AG04450 (cell line): ENCODE data around the gene KRTAP5-7. TPM values are rescaled to one million over a fixed set of nuclear protein-coding genes. Genes with fewer than 3 reads are reported as not detected.
"Not testable (repeated sequence)": the region's sequence is repeated elsewhere in the genome, so short reads cannot be mapped to it uniquely, and the experiment has no call there.

Source experiments
- CTCF ChIA-PET: fragments of 300-600, 350-600 bp; formaldehyde crosslinking; extraction: SDS; loops from one replicate; lab custom pipeline; 2022; ENCODE audit warnings: antibody characterized with exemption, inconsistent platforms; lab: Charles Lee
- POLR2A ChIA-PET: fragments of 350-600 bp; formaldehyde crosslinking; extraction: SDS; loops from one replicate; lab custom pipeline; 2021; ENCODE audit warnings: antibody characterized with exemption, inconsistent platforms; lab: Yijun Ruan, JAX
- DNase-seq: peaks from one replicate; pipeline ENCODE4 v3.0.0-alpha.2; 2011; ENCODE audit warnings: low read depth, low spot score
- H3K27ac ChIP-seq: one replicate; pipeline ENCODE4 v1.5.1; 2012; ENCODE audit warnings: low read depth, low read length, control low read depth
- H3K27me3 ChIP-seq: one replicate; pipeline ENCODE4 v1.6.0; 2012; ENCODE audit warnings: low read length; ENCODE audit not compliant: control insufficient read depth, insufficient read depth
- H3K4me3 ChIP-seq: 2 replicates; pipeline ENCODE4 v1.5.1; 2011; ENCODE audit warnings: mild to moderate bottlenecking, low read depth, low read length, control low read depth
- H3K9me3 ChIP-seq: 2 replicates; pipeline ENCODE4 v1.5.1; 2012; ENCODE audit warnings: low read length; ENCODE audit not compliant: control insufficient read depth, insufficient read depth
- polyA plus RNA-seq: library from polyadenylated mRNA; depleted of rRNA; stranded (reverse); fragments of >200 nt; gene quantifications from 2 replicates; pipeline ENCODE4 v1.2.3, GENCODE V29; 2011
- TF ChIP-seq, protein P1 (sequence below): IDR thresholded peaks from 2 replicates; pipeline ENCODE4 v1.5.1; 2011; ENCODE audit warnings: low read depth, low read length, control low read depth, inconsistent platforms

KRTAP5-7 gene
- polyA plus RNA-seq, 1 experiment = not detected

DNA sequence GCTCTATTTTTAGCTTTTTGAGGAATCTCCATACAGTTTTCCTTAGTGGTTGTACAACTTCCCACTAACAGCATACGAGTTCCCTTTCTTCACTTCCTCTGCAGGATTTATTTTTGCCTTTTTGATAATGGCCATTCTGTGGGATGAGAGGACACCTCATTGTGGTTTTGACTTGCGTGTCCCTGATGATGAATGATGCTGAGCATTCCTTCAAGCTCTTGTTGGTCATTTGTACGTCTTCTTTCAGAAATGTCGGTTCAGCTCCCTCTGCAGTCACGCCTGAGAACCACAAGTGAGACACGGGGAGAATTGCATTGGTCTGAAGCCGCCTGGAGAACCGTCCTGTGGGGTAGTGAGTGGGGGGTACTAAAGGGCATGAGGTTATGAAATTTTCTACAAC, 36.3 kb downstream of the KRTAP5-7 start:
- ChIA-PET CTCF (interaction anchor here (0.8 kb wide), 1 partner anchor 181 kb away, joined by 3 read pairs; no protein-coding TSS in a partner anchor), POLR2A (no interaction called here)
- Histone ChIP-seq H3K4me3 (no peak overlapping the region), H3K27ac (no peak overlapping the region), H3K27me3 (peaks cover 6% of the 10 kb centered on the region), H3K9me3 (no peaks in the 10 kb centered on the region)
- TF ChIP-seq, protein P1, sequence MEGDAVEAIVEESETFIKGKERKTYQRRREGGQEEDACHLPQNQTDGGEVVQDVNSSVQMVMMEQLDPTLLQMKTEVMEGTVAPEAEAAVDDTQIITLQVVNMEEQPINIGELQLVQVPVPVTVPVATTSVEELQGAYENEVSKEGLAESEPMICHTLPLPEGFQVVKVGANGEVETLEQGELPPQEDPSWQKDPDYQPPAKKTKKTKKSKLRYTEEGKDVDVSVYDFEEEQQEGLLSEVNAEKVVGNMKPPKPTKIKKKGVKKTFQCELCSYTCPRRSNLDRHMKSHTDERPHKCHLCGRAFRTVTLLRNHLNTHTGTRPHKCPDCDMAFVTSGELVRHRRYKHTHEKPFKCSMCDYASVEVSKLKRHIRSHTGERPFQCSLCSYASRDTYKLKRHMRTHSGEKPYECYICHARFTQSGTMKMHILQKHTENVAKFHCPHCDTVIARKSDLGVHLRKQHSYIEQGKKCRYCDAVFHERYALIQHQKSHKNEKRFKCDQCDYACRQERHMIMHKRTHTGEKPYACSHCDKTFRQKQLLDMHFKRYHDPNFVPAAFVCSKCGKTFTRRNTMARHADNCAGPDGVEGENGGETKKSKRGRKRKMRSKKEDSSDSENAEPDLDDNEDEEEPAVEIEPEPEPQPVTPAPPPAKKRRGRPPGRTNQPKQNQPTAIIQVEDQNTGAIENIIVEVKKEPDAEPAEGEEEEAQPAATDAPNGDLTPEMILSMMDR = peak; percentile 41
- no peak for DNase-seq

DNA sequence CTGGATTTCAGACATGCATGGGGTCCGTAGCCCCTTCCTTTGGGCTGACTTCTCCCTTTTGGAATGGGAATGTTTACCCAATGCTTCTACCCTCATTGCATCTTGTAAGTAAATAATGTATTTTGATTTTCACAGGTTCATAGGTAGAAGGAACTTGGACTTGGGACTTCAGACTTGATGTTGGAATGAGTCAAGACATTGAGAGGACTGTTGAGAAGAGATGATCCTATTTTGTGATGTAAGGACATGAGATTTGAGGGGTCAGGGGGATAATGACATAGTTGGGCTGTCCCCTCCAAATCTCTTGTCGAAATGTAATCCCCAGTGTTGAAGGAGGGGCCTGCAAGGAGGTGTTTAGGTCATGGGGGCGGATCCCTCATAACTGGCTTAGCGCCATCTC, 37.4 kb downstream of the KRTAP5-7 start:
- Histone ChIP-seq H3K4me3 (no peak overlapping the region), H3K27me3 (peaks cover 2% of the 10 kb centered on the region), H3K27ac (no peak overlapping the region), H3K9me3 (no peaks in the 10 kb centered on the region)
- DNase-seq = no peak
- POLR2A ChIA-PET = no interaction called here
- TF ChIP-seq, protein P1 = no peak
- CTCF ChIA-PET = no interaction called here

DNA sequence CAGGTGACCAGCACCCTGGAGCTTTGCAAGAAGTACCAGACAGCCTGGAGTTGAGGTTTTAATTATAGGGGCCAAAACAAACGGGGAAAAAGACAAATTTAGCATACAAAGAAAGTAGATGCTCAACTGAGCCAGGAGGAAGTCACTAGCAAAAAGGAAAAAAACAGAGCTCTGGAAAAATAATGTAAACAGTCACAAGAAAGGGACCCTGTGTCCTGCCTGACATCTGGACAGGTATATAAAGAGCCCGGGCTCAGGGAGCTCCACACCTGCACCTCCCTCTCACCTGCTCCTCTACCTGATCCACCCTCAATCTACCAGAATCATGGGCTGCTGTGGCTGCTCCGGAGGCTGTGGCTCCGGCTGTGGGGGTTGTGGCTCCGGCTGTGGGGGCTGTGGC, 38.2 kb downstream of the KRTAP5-7 start, which contains the start of gene KRTAP5-10:
Gene KRTAP5-10 (plus strand): TSS at position 301 of the 400 bp plus-strand sequence. CDS start 25 bp downstream, at position 326.
- DNase-seq = no peak
- POLR2A ChIA-PET = no interaction called here
- Histone ChIP-seq H3K27ac (no peak within 1 kb of the TSS), H3K27me3 (peaks cover 2% of the 10 kb centered on the region), H3K4me3 (no peak within 1 kb of the TSS), H3K9me3 (no peaks in the 10 kb centered on the region)
- CTCF ChIA-PET = no interaction called here
- TF ChIP-seq, protein P1 = no peak

DNA sequence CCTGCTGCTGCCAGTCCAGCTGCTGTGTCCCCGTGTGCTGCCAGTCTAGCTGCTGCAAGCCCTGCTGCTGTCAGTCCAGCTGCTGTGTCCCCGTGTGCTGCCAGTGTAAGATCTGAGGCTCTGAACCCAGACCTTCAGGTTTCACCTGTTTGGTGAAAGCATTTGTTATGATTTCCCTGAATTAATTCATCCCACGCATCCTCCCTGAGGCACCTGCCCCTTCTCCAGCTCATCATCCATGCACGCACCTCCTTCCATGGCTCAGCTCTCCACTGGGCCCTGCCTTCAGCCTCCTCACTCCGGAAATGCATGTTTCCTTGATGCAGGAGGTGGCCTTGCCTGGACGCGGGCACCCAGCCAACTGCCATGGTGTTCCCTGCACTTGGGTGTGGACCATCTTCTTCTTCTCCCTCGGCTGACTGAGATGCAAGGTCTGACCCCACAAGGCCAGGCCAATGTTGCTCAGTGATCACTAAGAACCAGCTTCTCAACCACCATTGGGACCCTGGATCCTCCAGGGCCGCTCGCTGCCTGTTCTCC, 39.1 kb downstream of the KRTAP5-7 start:
- no peak overlapping the region for H3K27ac ChIP-seq
- no peak overlapping the region for H3K4me3 ChIP-seq
- ChIA-PET POLR2A (no interaction called here), CTCF (no interaction called here)
- H3K9me3 ChIP-seq = no peaks in the 10 kb centered on the region
- H3K27me3 ChIP-seq = peaks cover 2% of the 10 kb centered on the region
- no peak for DNase-seq
- TF ChIP-seq, protein P1 = no peak

DNA sequence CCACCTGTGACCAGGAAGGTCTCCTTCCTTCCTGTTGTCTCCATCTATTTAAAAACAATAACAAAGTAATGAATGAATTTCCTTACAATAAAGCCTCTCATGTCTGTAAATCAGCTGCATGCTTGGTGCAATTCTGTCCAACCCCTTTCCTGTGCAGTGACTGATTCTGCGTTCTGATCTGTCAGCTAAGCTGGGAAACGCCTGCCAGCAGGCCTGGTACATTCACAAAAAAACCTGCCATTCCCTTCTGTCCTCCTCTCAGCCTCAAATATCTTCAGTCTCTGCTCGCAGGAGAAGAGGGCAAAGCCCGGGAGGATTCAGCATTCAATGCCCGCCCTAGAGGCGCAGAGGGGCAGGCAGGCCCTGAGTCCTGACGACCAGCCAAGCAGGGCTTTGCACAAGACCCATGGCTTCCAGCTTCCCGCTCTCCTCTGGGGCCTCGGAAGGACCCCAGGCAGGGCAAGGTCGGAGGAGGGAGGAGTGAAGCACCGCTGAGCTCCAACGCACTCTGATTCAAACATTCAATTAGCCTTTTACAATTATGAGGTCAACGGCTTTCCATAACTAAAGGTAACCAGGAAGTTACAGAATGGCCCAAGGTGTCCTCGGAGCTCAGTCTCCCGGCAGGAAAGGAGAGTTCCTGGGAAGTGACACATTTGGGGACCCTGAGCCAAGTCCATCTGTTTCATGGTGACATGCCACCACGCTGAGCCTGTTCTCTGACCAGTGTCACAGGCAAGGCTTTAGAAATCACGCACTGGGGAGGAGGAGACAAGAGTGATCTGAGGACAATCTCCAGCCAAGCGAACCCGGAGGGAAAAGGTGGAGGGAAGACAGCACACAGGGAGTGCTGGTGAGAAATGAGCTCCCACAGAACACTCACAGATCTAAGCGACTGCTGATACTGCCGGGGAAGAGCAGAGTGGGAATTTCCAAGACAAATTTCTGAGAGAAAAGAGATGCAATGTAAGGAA, 39.8 kb downstream of the KRTAP5-7 start:
- H3K9me3 ChIP-seq, DNase-seq, POLR2A ChIA-PET, H3K27ac ChIP-seq, H3K27me3 ChIP-seq, H3K4me3 ChIP-seq: not testable (repeated sequence)
- CTCF ChIA-PET = interaction anchor here (1.4 kb wide), 1 partner anchor 13 kb away, joined by 5 read pairs; no protein-coding TSS in a partner anchor

DNA sequence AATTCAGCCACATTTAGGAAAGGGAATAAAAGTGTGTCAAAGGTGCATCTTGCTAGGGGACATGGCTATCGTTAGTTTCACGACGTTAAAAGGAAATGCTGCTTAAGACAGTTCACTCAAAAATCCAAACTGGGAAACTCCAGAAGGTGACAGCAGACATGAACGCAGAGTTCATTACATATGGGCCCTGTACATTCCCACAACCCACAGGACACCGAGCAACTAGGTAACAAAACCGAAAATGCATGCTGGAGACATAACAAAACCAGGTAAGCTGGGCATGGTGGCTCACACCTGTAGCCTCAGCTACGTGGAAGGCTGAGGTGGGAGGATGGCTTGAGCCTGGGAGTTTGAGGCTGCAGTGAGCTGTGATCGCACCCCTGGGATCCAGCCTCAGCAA, 40.6 kb downstream of the KRTAP5-7 start:
- H3K4me3 ChIP-seq, H3K9me3 ChIP-seq, H3K27ac ChIP-seq, POLR2A ChIA-PET, DNase-seq, H3K27me3 ChIP-seq: not testable (repeated sequence)
- CTCF ChIA-PET = interaction anchor here (1.4 kb wide), 1 partner anchor 12 kb away, joined by 5 read pairs; no protein-coding TSS in a partner anchor
